HG03354 (cell line): ENCODE results near the gene MAS1.
"Not testable (repeated sequence)": the region's sequence is repeated elsewhere in the genome, so short reads cannot be mapped to it uniquely, and the experiment has no call there.

Experiments used
- ATAC-seq: cut with Tn5 transposase; IDR thresholded peaks from one replicate; pipeline ENCODE4 v1.9.1; 2021; ENCODE audit warnings: mild to moderate bottlenecking; ENCODE audit not compliant: unreplicated experiment, poor library complexity, severe bottlenecking

Gene MAS1

DNA sequence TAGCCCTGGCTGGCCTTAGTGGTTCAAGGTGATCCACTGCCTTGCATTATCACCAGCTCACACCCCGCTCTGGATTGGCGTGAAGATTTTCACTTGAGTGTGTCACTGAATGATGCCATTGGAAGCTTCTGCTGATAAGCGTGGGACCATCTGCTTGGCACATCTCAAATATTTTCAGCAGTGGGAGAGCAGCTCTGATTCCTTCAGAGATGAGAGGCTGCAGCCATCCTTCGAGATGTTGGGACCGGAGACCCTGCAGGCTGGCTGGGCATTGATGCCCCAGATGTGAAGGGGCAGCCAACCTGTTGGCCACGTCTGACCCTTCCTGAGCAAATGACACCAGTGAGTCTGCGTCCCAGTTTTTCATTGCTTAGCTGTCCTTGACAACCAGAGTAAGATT is at the start of gene MAS1:
MAS1 (plus strand) TSS at position 197 of the 400 bp plus-strand sequence. CDS start 15,968 bp downstream, outside the sequence.
- no peak for ATAC-seq

- ATAC-seq, result no peak
These were observed 48.8 kb upstream of the MAS1 start for GRCh38 chr6:159842035-159842434.

DNA sequence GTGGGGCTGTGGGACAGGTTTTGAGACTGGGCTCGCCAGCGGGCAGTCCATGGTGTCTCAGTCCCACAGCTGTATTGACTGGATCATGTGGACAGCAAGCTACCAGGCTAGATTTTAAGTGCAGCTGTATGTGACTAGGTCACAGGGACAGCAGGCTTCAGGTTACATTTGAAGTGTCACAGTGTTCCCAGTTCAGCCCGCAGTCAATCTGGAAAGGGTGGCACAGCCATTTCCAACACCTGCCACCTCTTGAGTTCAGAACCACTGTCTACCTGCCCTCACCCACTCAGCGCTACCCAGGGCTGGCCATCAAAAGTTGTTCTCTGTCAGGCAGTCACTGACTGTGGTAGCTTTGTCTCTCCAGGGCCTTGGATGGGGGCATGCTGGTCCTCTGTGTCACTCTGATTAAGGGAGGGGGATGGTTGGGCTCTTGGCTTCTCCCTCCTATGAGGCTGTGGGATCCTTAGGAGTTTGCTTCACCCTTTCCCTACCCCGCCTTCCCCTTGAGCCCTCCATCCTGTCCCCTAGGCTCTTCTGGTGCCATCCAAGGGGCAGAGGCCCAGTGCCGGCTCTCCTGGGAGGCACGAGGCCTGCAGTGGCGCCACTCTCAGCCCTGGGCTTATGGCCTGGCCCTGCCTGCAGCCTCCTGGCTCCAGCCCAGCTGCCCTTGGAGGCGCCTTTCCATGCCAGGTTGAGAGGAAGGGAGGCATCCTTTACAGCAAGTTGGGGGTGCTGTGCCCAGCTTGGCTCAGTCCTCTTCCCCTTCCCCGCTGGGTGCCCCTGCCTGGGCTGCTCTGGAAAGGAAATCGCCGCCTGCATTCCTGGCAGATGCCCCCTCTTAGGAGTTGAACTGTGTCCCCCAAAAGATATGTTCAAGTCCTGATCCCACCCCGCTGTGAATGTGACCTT is 45.8 kb upstream of the MAS1 start:
- no peak for ATAC-seq

DNA sequence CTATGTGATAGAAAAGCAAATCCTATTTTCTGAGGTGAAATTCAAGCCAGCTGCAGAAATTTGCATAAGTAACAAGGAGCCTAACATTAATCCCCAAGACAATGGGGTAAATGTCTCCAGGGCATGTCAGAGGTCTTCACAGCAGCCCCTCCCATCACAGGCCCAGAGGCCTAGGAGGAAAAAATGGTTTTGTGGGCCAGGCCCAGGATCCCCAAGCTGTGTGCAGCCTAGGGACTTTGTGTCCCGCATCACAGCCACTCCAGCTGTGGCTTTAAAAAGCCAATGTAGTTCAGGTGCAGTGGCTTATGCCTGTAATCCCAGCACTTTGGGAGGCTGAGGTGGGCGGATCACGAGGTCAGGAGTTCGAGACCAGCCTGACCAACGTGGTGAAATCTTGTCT is 42.2 kb upstream of the MAS1 start:
- ATAC-seq, result not testable (repeated sequence)

GRCh38 chr6:159849851-159850250 is 40.9 kb upstream of the MAS1 start:
- ATAC-seq, result not testable (repeated sequence)

GRCh38 chr6:159852877-159853276 is 37.9 kb upstream of the MAS1 start:
- no peak for ATAC-seq

GRCh38 chr6:159853754-159854153 is 37.0 kb upstream of the MAS1 start:
- ATAC-seq, result no peak

- no peak for ATAC-seq
These were observed 35.8 kb upstream of the MAS1 start for GRCh38 chr6:159854959-159855358.

DNA sequence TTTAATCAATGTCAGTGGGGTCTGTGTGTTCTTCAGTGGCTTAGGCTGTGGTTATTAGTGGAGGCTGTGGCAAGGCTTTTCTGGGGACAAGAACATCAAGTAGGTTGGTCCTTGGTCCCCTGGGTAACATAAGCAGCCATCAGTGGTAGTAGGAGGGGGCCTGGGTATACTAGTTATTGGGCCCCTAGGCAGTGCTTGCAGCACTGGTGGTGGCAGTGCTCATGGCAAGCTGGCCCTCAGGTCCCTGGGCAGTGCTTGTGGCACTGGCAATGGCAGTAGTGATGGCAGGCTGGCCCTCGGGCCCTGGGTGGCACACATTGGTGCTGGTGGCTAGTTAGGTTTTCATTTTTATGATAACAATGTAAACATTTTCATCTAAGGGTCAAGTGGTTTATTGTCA is 32.5 kb upstream of the MAS1 start:
- ATAC-seq, result no peak

DNA sequence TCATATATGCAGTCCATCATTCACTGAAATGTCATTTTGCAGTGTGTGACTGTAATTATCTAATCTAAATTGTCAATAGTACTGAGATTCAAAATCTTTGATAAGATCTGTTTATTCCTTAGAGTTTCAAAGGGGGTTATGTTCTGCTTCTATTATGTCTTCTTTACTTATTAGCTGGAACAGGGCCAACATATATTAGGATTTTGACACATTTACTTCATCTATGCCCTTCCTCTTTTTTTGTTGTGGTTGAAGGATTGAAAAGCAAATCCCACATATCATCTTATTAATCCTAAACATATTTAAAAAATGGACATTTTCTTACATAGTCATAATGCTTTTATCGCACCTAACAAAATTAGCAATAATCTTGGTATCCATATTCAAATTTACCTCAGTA is 30.3 kb upstream of the MAS1 start:
- no peak for ATAC-seq

GRCh38 chr6:159862103-159862502 is 28.7 kb upstream of the MAS1 start:
- ATAC-seq, result no peak

DNA sequence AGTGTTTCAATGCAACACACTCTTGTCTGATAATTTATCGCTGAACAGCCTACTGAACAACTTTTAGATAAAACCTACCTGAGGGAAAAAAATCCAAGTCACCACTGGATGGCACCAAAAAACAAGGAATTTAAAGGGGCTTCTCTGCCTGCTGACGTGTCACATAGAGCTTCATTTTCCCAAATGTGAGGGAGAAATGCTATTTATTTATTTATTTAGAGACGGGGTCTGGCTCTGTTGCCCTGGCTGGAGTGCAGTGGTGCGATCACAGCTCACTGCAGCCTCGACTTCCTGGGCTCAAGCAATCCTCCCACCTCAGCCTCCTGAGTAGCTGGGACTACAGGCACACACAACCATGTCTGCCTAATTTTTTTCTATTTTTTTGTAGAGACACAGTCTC is 27.4 kb upstream of the MAS1 start:
- ATAC-seq, result not testable (repeated sequence)

GRCh38 chr6:159865226-159865920 is 25.4 kb upstream of the MAS1 start:
- ATAC-seq, result no peak

DNA sequence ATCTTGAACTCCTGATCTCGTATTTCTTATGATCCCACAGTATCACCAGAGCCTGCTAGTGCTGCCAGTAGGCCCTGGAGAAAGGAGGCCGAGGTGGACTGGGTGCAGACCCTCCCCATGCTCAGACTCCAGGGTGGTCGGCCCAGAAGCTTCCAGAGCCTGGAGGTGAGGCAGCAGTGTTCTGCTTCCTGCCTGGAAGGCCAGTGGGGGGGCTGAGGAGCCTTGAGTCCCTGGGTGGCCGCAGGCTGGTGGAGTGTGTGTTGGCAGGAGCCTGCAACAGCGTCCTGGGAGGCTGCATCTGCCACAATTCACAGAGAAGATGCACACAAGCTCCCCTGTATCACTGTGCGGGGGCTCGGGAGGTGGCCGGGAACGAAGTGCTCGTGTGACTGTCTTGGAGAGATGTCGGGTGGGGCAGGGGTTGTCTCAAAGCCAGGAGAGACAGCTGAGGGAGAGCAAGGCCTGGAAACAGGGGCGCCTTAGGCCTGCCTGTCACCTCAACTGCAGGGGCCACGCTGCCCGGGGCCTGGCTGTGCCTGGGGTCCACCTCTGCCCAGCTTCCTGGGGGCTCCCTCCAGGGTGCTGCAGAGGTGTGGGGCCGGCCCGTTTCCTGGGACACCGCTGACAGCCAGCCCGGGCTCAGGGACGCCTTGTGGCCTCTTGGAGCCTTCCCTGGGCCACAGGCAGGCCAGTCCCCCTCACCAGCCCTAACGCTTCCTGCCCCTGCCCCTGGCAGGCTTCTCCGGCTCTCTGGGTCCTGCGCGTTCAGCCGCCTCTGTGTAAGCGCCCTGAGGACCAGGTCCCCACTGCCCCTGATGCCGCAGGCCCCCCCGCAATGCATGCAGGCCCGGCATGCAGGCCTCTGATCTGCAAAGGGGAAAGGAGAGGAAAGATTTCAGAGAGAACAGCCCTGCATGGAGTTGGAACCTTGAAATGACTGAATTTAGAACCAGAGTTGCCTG is 24.2 kb upstream of the MAS1 start:
- ATAC-seq, result no peak

GRCh38 chr6:159871241-159871640 is 19.5 kb upstream of the MAS1 start:
- ATAC-seq, result no peak

DNA sequence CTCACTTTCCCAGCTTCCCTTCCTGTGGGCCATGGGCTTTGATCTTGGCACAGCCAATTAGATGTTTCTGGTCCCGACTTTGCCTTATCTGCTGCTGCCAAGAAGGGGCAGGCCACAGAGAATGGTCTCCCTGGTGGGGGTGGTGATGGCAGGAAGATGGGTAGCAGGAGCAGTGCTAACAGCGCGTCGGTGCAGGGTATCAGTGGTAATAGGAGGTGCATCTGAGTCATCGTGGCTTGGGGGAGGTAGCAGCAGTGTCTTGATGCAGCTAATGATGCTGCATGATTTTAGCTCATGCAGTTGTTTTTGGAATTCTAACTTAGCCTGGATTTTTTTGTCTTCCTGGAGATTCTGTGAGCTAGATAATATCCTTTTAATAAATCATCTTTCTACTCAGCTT is 18.9 kb upstream of the MAS1 start:
- no peak for ATAC-seq

DNA sequence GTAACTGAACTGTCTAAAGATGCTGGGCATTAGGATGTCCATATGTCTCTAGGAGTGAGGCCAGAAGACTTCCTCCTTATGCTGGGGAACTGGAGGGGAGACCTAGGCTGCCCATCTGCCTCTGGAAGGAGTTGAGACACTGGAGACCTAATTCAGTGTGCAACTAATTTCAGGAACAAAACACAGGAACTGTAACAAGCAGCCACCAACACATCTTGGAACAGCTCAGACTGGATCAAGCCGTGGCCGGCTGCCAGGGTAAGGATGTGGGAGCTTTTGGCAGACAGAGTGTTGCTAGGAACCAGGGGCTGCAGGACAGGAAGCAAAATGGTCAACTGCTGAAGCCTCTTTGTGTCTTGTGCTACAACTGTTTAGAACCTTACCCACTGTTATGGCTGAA is 16.4 kb upstream of the MAS1 start:
- no peak for ATAC-seq

DNA sequence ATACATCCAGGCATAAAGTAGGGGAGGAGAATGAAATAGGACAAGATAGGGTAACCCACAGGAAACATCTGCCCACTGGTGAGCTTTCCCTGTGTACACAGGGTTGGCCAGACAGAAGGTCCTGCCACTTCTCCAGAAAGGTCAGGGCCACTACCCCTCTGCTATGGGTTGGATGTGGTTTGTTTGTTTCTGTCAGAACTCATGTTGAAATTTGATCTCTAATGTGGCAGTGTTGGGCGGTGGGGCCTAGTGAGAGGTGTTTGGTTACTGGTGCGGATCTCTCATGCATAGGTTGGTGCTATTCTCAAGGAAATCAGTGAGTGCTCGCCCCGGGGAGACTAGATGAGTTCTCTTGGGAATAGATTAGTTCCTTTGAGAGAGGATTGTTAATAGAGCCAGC is 15.6 kb upstream of the MAS1 start:
- ATAC-seq, result no peak

DNA sequence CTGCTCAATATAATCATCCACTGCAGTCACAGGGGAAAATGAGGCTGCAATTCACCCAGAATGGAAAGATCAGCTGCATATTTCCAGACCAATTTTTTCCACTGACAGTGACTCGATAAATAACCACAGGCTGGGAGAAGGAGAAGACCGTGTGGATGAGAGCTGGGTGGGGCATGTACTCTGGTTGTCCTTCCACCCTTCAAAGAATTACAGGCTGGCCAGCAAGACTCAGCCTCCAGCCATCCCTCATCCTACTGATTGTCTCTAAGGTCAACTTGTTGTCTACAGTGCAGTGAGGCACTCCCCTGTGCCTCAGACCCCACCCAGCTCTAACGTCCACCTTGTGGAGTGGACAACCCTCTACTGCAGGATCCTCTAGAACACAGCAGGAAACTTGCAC is 14.5 kb upstream of the MAS1 start:
- ATAC-seq, result no peak

DNA sequence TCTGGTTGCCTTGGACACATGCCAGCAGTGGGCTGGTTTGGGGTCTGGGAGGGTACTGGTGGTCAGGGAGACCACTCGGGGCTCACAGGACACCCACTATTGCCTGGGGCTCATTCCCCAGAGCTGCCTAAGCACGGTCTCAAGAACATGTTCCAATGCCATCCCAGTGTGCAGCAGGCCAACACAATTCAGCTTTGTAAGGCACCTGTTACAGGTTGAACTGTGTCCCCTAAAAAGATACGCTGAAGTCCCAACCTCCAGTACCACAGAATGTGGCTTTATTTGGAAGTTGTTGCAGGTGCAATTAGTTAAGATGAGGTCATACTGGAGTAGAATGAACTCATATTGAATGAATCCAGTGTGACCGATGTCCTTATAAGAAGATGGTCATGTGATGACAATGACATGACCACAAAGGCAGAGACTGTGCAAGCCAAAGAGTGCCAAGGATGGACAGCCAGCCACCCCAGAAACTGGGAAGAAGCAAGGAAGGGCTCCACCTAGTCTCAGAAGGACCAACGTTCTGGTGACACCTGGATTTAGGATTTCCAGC is 13.5 kb upstream of the MAS1 start:
- ATAC-seq, result no peak
